Smooth muscle cell of bladder (primary cell): ENCODE results near the gene AADAC. TPM values are rescaled to one million over a fixed set of nuclear protein-coding genes. Genes with fewer than 3 reads are reported as not detected.

Experiments
- total RNA-seq: library from RNA; depleted of rRNA; stranded (reverse); fragments of >200 nt; gene quantifications from 2 replicates; pipeline ENCODE4 v1.2.3, GENCODE V29; 2014

The AADAC gene
- 11.3 and 16.1 TPM in 2 replicates for total RNA-seq

GRCh38 chr3:151813799-151814198 lies at the start of gene AADAC:
Gene AADAC, plus strand, starts transcription at chr3:151814116. Its CDS starts 47 bp downstream, at chr3:151814163.

DNA sequence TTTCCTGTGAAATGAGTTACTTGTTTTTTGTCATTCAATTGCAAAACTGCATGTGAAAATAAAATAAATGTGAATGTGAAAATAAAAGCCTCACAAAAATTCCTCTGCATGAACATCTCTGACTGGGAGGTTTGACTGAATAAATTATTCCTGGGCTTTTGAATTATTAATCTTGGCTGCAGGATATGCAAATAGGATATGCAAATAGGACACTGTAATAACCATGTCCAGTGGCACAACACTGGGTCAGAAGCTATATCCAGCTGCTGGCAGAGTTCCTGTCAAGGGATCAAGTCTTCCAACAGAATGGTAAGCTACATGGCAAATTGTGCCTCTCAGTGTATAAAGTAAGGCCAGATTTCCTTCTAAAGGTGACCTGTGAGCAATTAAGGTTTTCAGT lies 59.5 kb downstream of the AADAC start, which contains the start of gene SUCNR1:
SUCNR1 (plus strand) TSS at position 246 of the 400 bp plus-strand sequence. CDS start 6,250 bp downstream, outside the sequence.

Other genes with a start within 250 kb of the AADAC start
- not detected in 2 replicates for gene AADACL2, start 80.2 kb upstream of the AADAC start, total RNA-seq
- gene SUCNR1, start 59.5 kb downstream of the AADAC start, total RNA-seq, result 0.14 and 0.37 TPM in 2 replicates